Psoas muscle (tissue), 8 donors: ENCODE measurements around the gene SEC11A. TPM values are rescaled to one million over a fixed set of nuclear protein-coding genes. Genes with fewer than 3 reads are reported as not detected.
A peak's percentile ranks its signal among the peaks of the same experiment; 100 is the strongest.

Experiments
- ATAC-seq, 4 donors: fragments of 200-7000 bp; cut with Tn5 transposase; one replicate each; pipeline ENCODE4 v1.9.1; 2020; ENCODE audit warnings: moderate library complexity in 3 of 4, mild to moderate bottlenecking in 2 of 4
- DNase-seq, 2 donors: peaks; one replicate each; pipeline ENCODE4 v3.0.0-alpha.2; 2020
- H3K27ac ChIP-seq: fragments of 200-600 bp; one replicate; pipeline ENCODE4 v1.8.0; 2022
- H3K27me3 ChIP-seq, 3 donors: fragments of 200-600 bp in 1 of 3; one replicate each; pipeline versions ENCODE4 v1.6.1 to v1.8.0; 2013 to 2022; ENCODE audit warnings: low read length in 2 of 3, mild to moderate bottlenecking in 2 of 3, moderate library complexity in 1 of 3; ENCODE audit not compliant: insufficient read depth in 3 of 3
- H3K36me3 ChIP-seq, 2 donors: fragments of 200-600 bp in 1 of 2; one replicate each; pipeline versions ENCODE4 v1.6.1 to v1.8.0; 2013 to 2022; ENCODE audit warnings: low read depth in 1 of 2, mild to moderate bottlenecking in 1 of 2, moderate library complexity in 1 of 2; ENCODE audit not compliant: insufficient read depth in 1 of 2
- H3K4me1 ChIP-seq: fragments of 200-600 bp; one replicate; pipeline ENCODE4 v1.8.0; 2022
- H3K4me3 ChIP-seq: fragments of 200-600 bp; one replicate; pipeline ENCODE4 v1.8.0; 2022; ENCODE audit warnings: mild to moderate bottlenecking
- H3K9me3 ChIP-seq: fragments of 200-600 bp; one replicate; pipeline ENCODE4 v1.8.0; 2022
- WGBS, 3 donors: extraction: QIAGEN DNeasy Blood & Tissue Kit; methylation state at CpG; one replicate each; pipeline versions ENCODE4 v1.1.6 to v1.1.7; 2013; 5-methylcytosine and 5-hydroxymethylcytosine counted together
- intact Hi-C, 2 donors: fragments of 100-400 bp; cut with DNase I; formaldehyde crosslinking; loops; one replicate each; pipeline versions ENCODE4 v1.11.0 to v1.14.2; 2022
- long read RNA-seq, 2 donors: library from polyadenylated mRNA; unstranded; transcript quantifications; one replicate each; pipeline ENCODE4 v2.0.0, GENCODE V29; 2021
- polyA plus RNA-seq, 3 donors: library from polyadenylated mRNA; stranded (reverse); fragments of 200-250 nt; gene quantifications; one replicate each; pipeline ENCODE4 v1.2.3, GENCODE V29; 2013
- total RNA-seq, 4 donors: library from RNA; stranded (reverse); fragmentation: NEBNext Ultra II Directional in 2 of 4; extraction: Animal tissue kit (Norgen Biotek cat#: 25700) in 2 of 4; gene quantifications; one replicate each; pipeline versions ENCODE4 v1.2.1 to v1.2.4, GENCODE V29; 2021 to 2023
- TF ChIP-seq, protein P1 (sequence below): fragments of 200-600 bp; IDR thresholded peaks from one replicate; pipeline ENCODE4 v1.8.0; 2022; ENCODE audit warnings: antibody characterized with exemption
- donor health status: healthy with polysubstance abuse.
- donor health status: DM: no; HTN: no; CAD: no; lungs with moderate emphysema.
- donor health status: Bipolar disorder and iron deficiency.
- donor health status: healthy.
- donor health status: DM: yes; HTN: yes; CAD: no.
- donor health status: DM: no; HTN: no; CAD: no.
- donor health status: DM: no; HTN: no; CAD: no.
- donor health status: DM: yes; HTN: yes; CAD: no.

The SEC11A gene
- total RNA-seq (100 to 1,000 TPM in 2 of 4 donors, 10 to 100 TPM in 2; 80.7 to 106 (median 95.5) TPM), polyA plus RNA-seq (100 to 1,000 TPM; 146 to 237 (median 201) TPM)
- long read RNA-seq, donor 1, transcript SEC11A-201 (6 exons, 1,656 nt): major isoform, 24 of 29 reads
- long read RNA-seq, donor 1, partial matches to known transcripts: 0 of 29 reads
- long read RNA-seq, donor 1, other reads (novel, unspliced or antisense): 0 of 29 reads
- long read RNA-seq, donor 2, transcript SEC11A-201 (6 exons, 1,656 nt): major isoform, 45 of 75 reads
- long read RNA-seq, donor 2, transcript SEC11A-209 (7 exons, 1,089 nt): minor isoform, 22 of 75 reads
- long read RNA-seq, donor 2, partial matches to known transcripts: 2 of 75 reads
- long read RNA-seq, donor 2, other reads (novel, unspliced or antisense): 2 of 75 reads

- Histone ChIP-seq H3K36me3 (peaks cover 3 to 5% of the 10 kb centered on the region in 2 donors), H3K4me1 (peaks cover 21% of the 10 kb centered on the region), H3K27me3 (no peaks in the 10 kb centered on the region), H3K9me3 (no peaks in the 10 kb centered on the region), H3K4me3 (peak within 1 kb of the TSS; percentile 90), H3K27ac (peak within 1 kb of the TSS; percentile 96)
- DNase-seq: peak; percentile 97
- TF ChIP-seq, protein P1, sequence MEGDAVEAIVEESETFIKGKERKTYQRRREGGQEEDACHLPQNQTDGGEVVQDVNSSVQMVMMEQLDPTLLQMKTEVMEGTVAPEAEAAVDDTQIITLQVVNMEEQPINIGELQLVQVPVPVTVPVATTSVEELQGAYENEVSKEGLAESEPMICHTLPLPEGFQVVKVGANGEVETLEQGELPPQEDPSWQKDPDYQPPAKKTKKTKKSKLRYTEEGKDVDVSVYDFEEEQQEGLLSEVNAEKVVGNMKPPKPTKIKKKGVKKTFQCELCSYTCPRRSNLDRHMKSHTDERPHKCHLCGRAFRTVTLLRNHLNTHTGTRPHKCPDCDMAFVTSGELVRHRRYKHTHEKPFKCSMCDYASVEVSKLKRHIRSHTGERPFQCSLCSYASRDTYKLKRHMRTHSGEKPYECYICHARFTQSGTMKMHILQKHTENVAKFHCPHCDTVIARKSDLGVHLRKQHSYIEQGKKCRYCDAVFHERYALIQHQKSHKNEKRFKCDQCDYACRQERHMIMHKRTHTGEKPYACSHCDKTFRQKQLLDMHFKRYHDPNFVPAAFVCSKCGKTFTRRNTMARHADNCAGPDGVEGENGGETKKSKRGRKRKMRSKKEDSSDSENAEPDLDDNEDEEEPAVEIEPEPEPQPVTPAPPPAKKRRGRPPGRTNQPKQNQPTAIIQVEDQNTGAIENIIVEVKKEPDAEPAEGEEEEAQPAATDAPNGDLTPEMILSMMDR: no peak
- intact Hi-C loops: loop anchor here in 1 of 2 donors (1.0 to 10.0 kb wide), 2 partner anchors 31 to 111 kb away; partner anchors contain the start of gene ZSCAN2
- 0% methylated on average over 53 to 57 of the region's 57 CpGs for WGBS, 3 donors
- peak; percentile 97 to 98 (median 98) for ATAC-seq
Observed at GRCh38 chr15:84716036-84716732, at the start of gene SEC11A. TSS of gene SEC11A (minus strand) at chr15:84716139. CDS start at chr15:84716075, 64 bp downstream.

GRCh38 chr15:84765675-84766074 lies 49.7 kb upstream of the SEC11A start:
- no peak overlapping the region for H3K27ac ChIP-seq
- intact Hi-C loops: no loop called here
- no peak for DNase-seq

DNA sequence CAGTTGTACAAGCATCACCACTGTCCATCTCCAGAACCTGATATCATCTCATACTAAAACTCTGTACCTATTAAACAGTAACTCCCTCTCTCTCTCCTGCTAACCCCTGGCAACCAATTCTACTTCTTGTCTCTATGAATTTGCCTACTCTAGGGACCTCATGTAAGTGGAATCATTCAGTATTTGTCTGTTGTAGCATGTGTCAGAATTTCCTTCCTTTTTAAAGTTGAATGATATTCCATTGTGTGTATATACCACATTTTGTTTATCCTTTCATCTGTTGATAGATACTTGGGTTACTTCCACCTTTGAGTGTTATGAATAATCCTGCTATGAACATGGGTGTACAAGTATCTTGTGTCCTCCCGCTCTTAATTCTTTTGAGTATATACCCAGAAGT lies 49.0 kb upstream of the SEC11A start:
- intact Hi-C loops: loop anchor here in 1 of 2 donors (5.0 kb wide), 1 partner anchor 47 kb away; no protein-coding TSS in a partner anchor
- WGBS, 3 donors: 93 to 96% (median 95%) methylated on average over 1 of the region's 1 CpG
- Histone ChIP-seq H3K27ac (no peak overlapping the region), H3K9me3 (no peaks in the 10 kb centered on the region), H3K27me3 (no peaks in the 10 kb centered on the region), H3K4me1 (peaks cover 36% of the 10 kb centered on the region), H3K36me3 (peaks cover 0 to 52% of the 10 kb centered on the region in 2 donors), H3K4me3 (no peak overlapping the region)
- TF ChIP-seq, protein P1: no peak
- DNase-seq: no peak
- ATAC-seq: no peak

More at GRCh38 chr15:84765675-84766074, 49.7 kb upstream of the SEC11A start:
- no peaks in the 10 kb centered on the region for H3K27me3 ChIP-seq
- peaks cover 34% of the 10 kb centered on the region for H3K4me1 ChIP-seq
- ATAC-seq: no peak
- H3K36me3 ChIP-seq: peaks cover 0 to 52% of the 10 kb centered on the region in 2 donors
- TF ChIP-seq, protein P1: no peak
- whole genome bisulfite sequencing, 3 donors: 91 to 94% (median 92%) methylated on average over 4 of the region's 4 CpGs
- H3K4me3 ChIP-seq: no peak overlapping the region
- H3K9me3 ChIP-seq: no peaks in the 10 kb centered on the region

- TF ChIP-seq, protein P1: no peak
- no peaks in the 10 kb centered on the region for H3K27me3 ChIP-seq
- H3K4me3 ChIP-seq: no peak overlapping the region
- ATAC-seq (no peak), DNase-seq (no peak)
- H3K4me1 ChIP-seq: peaks cover 39% of the 10 kb centered on the region
- intact Hi-C loops: loop anchor here in 1 of 2 donors (5.0 kb wide), 1 partner anchor 48 kb away; no protein-coding TSS in a partner anchor
- H3K9me3 ChIP-seq: no peaks in the 10 kb centered on the region
- peaks cover 0 to 51% of the 10 kb centered on the region in 2 donors for H3K36me3 ChIP-seq
- 86 to 90% (median 87%) methylated on average over 3 of the region's 3 CpGs for WGBS, 3 donors
- peak overlapping the region; percentile 47 for H3K27ac ChIP-seq
Observed at GRCh38 chr15:84764585-84764984, 48.6 kb upstream of the SEC11A start.
